ENCODE measurements around the gene ITPR2. TPM values are rescaled to one million over a fixed set of nuclear protein-coding genes. Genes with fewer than 3 reads are reported as not detected.

ITPR2 gene
- total RNA-seq, 1 experiment from 2014 or later = 26.0 TPM

GRCh38 chr12:26737487-26738030 is 95.4 kb downstream of the ITPR2 start:
- BruUV-seq (replicated peaks) = no TSS peak
- H3K79me2 ChIP-seq (ENCODE audit: low read depth) = no peaks in the 10 kb centered on the region
- no peak overlapping the region for H3K4me3 ChIP-seq
- no peaks in the 10 kb centered on the region for H3K36me3 ChIP-seq (ENCODE audit: low read depth)
- no peaks in the 10 kb centered on the region; the same call in 1 of the 2 replicates for H3K9me3 ChIP-seq (ENCODE audit: insufficient read depth, low read depth)
- POLR2A ChIA-PET (ENCODE audit: unreplicated experiment) = no interaction called here
- no peaks in the 10 kb centered on the region for H3K27me3 ChIP-seq (ENCODE audit: insufficient read depth, low read depth)
- no peaks in the 10 kb centered on the region for H4K20me1 ChIP-seq (ENCODE audit: insufficient read depth)
- intact Hi-C loops (cut with micrococcal nuclease; ENCODE audit: unreplicated experiment) = no loop called here
- H3F3A ChIP-seq (ENCODE audit: insufficient read depth, low read depth) = no peaks in the 10 kb centered on the region
- no peak overlapping the region for H3K4me2 ChIP-seq
- no peak for DNase-seq
- H3K4me1 ChIP-seq (replicated peaks; ENCODE audit: insufficient read depth) = no peaks in the 10 kb centered on the region
- H2AFZ ChIP-seq = no peak overlapping the region
- H3K27ac ChIP-seq = no peak overlapping the region
- no peaks in the 10 kb centered on the region for H3K9me2 ChIP-seq (ENCODE audit: insufficient read depth)
- CTCF ChIA-PET = no interaction called here
- no peak for TF ChIP-seq EZH2 (IDR thresholded peaks at IDR 0.05; ENCODE audit: low read depth)
- TF ChIP-seq, protein P1, sequence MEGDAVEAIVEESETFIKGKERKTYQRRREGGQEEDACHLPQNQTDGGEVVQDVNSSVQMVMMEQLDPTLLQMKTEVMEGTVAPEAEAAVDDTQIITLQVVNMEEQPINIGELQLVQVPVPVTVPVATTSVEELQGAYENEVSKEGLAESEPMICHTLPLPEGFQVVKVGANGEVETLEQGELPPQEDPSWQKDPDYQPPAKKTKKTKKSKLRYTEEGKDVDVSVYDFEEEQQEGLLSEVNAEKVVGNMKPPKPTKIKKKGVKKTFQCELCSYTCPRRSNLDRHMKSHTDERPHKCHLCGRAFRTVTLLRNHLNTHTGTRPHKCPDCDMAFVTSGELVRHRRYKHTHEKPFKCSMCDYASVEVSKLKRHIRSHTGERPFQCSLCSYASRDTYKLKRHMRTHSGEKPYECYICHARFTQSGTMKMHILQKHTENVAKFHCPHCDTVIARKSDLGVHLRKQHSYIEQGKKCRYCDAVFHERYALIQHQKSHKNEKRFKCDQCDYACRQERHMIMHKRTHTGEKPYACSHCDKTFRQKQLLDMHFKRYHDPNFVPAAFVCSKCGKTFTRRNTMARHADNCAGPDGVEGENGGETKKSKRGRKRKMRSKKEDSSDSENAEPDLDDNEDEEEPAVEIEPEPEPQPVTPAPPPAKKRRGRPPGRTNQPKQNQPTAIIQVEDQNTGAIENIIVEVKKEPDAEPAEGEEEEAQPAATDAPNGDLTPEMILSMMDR (conservative IDR thresholded peaks at IDR 0.05) = no peak

- POLR2A ChIA-PET (ENCODE audit: unreplicated experiment) = interaction anchor here (0.6 kb wide), 1 partner anchor 9 kb away, joined by 4 read pairs; no protein-coding TSS in a partner anchor
- no peak overlapping the region for H3K27ac ChIP-seq
- TF ChIP-seq EZH2 (IDR thresholded peaks at IDR 0.05; ENCODE audit: low read depth) = no peak
- TF ChIP-seq, protein P1 (conservative IDR thresholded peaks at IDR 0.05) = no peak
- no peaks in the 10 kb centered on the region; the same call in 1 of the 2 replicates for H3K9me3 ChIP-seq (ENCODE audit: insufficient read depth, low read depth)
- no TSS peak for BruUV-seq (replicated peaks)
- no peaks in the 10 kb centered on the region for H3F3A ChIP-seq (ENCODE audit: insufficient read depth, low read depth)
- no peaks in the 10 kb centered on the region for H4K20me1 ChIP-seq (ENCODE audit: insufficient read depth)
- H3K4me1 ChIP-seq (replicated peaks; ENCODE audit: insufficient read depth) = no peaks in the 10 kb centered on the region
- DNase-seq = no peak
- no peak overlapping the region for H3K4me2 ChIP-seq
- H3K79me2 ChIP-seq (ENCODE audit: low read depth) = no peaks in the 10 kb centered on the region
- H2AFZ ChIP-seq = no peak overlapping the region
- CTCF ChIA-PET = no interaction called here
- no peaks in the 10 kb centered on the region for H3K36me3 ChIP-seq (ENCODE audit: low read depth)
- H3K4me3 ChIP-seq = no peak overlapping the region
- intact Hi-C loops (cut with micrococcal nuclease; ENCODE audit: unreplicated experiment) = no loop called here
- H3K27me3 ChIP-seq (ENCODE audit: insufficient read depth, low read depth) = no peaks in the 10 kb centered on the region
- H3K9me2 ChIP-seq (ENCODE audit: insufficient read depth) = no peaks in the 10 kb centered on the region
Measured at GRCh38 chr12:26736563-26737486, 96.2 kb downstream of the ITPR2 start.

DNA sequence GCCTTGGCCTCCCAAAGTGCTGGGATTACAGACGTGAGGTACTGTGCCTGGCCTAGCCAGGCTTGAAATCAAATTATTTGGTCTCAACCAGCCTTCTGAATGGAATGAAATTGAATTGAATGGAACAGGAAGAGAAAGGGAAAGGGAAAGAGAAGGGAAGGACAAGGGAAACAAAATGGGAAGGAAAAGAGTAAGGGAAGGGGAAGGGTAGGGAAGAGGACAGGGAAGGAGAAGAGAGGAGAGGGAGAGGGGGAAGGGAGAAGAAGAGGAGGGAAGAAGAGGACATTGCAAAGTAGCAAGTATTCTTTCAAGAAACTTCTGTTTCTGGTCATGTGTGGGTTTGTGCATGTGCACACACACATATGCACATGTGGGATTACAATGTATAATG is 97.8 kb downstream of the ITPR2 start:
- Histone ChIP-seq H3K27ac (no peak overlapping the region), H4K20me1 (ENCODE audit: insufficient read depth) (no peaks in the 10 kb centered on the region), H3K79me2 (ENCODE audit: low read depth) (no peaks in the 10 kb centered on the region), H3K9me3 (ENCODE audit: insufficient read depth, low read depth) (no peaks in the 10 kb centered on the region; the same call in 1 of the 2 replicates), H3K36me3 (ENCODE audit: low read depth) (no peaks in the 10 kb centered on the region), H2AFZ (no peak overlapping the region), H3F3A (ENCODE audit: insufficient read depth, low read depth) (no peaks in the 10 kb centered on the region), H3K27me3 (ENCODE audit: insufficient read depth, low read depth) (no peaks in the 10 kb centered on the region), H3K4me1 (replicated peaks; ENCODE audit: insufficient read depth) (no peaks in the 10 kb centered on the region), H3K4me3 (no peak overlapping the region), H3K9me2 (ENCODE audit: insufficient read depth) (no peaks in the 10 kb centered on the region), H3K4me2 (no peak overlapping the region)
- DNase-seq = no peak
- TF ChIP-seq, protein P1 (conservative IDR thresholded peaks at IDR 0.05) = no peak
- no peak for TF ChIP-seq EZH2 (IDR thresholded peaks at IDR 0.05; ENCODE audit: low read depth)
- BruUV-seq (replicated peaks) = no TSS peak
- CTCF ChIA-PET = interaction anchor here (0.7 kb wide), 1 partner anchor 145 kb away, joined by 3 read pairs; no protein-coding TSS in a partner anchor
- intact Hi-C loops (cut with micrococcal nuclease; ENCODE audit: unreplicated experiment) = no loop called here
- POLR2A ChIA-PET (ENCODE audit: unreplicated experiment) = no interaction called here

Data from PC-9 (cell line).